C4-2B (cell line): ENCODE measurements around the gene TMEM269.

Experiments
- H3K27ac ChIP-seq: fragments of 450-650 bp; 2 replicates; pipeline ENCODE4 v1.5.1; 2017
- ZFX ChIP-seq: fragments of 450-650 bp; IDR thresholded peaks from 2 replicates; pipeline ENCODE4 v1.6.1; 2017
- TF ChIP-seq, protein P1 (sequence below): fragments of 450-650 bp; conservative IDR thresholded peaks from 2 replicates; pipeline ENCODE4 v1.5.1; 2017; ENCODE audit warnings: mild to moderate bottlenecking

The TMEM269 gene

DNA sequence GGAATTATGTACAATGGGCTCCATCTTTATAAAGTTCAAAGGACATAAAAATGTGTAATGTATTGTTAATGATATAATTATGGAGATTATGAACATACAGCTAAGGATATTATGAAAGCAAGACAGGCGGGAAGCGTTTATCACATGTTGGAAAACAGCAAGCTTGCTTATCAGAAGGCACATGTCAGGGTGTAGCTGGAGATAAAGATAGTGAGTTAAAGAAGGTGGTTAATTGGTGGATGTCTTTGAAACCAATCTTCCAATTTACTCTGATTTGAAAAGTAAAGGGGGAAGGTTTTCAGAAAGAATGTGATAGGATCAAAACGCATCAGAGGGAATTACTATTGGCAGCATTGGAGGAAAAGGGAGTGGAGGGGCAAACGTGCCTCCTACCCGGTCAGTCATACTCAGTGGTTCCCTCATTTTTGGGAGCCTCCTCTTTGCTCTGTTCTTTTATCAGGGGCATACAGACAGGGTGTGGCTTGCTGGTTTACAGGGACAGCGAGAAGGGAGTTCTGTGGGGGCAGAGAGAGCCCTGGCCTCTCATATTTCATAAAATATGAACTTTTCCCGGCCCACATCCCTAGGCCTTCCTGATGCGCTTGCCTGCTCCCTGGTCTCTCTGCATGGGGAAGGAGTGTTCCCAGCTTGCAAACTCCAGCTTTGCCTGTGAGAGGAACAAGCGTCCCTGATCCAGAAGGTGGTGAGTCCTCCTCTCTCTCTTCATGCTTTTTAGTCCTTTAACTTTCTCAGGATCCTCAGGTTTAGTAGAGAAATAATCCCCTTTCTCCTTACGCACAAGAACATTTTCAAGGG, 40.5 kb downstream of the TMEM269 start:
- TF ChIP-seq, protein P1, sequence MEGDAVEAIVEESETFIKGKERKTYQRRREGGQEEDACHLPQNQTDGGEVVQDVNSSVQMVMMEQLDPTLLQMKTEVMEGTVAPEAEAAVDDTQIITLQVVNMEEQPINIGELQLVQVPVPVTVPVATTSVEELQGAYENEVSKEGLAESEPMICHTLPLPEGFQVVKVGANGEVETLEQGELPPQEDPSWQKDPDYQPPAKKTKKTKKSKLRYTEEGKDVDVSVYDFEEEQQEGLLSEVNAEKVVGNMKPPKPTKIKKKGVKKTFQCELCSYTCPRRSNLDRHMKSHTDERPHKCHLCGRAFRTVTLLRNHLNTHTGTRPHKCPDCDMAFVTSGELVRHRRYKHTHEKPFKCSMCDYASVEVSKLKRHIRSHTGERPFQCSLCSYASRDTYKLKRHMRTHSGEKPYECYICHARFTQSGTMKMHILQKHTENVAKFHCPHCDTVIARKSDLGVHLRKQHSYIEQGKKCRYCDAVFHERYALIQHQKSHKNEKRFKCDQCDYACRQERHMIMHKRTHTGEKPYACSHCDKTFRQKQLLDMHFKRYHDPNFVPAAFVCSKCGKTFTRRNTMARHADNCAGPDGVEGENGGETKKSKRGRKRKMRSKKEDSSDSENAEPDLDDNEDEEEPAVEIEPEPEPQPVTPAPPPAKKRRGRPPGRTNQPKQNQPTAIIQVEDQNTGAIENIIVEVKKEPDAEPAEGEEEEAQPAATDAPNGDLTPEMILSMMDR = no peak
- no peak for TF ChIP-seq ZFX
- no peak overlapping the region for H3K27ac ChIP-seq

DNA sequence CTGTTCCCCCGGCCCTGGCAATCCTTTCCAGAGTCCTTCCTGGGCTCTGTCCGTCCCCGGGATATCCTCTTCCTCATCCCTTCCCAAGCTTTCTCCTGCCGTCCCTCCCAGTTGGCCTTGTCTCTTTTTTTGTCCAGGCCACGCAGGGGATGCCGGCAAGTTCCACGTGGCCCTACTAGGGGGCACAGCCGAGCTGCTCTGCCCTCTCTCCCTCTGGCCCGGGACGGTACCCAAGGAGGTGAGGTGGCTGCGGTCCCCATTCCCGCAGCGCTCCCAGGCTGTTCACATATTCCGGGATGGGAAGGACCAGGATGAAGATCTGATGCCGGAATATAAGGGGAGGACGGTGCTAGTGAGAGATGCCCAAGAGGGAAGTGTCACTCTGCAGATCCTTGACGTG, 45.8 kb downstream of the TMEM269 start:
- H3K27ac ChIP-seq = no peak overlapping the region
- TF ChIP-seq, protein P1 = no peak
- TF ChIP-seq ZFX = no peak

DNA sequence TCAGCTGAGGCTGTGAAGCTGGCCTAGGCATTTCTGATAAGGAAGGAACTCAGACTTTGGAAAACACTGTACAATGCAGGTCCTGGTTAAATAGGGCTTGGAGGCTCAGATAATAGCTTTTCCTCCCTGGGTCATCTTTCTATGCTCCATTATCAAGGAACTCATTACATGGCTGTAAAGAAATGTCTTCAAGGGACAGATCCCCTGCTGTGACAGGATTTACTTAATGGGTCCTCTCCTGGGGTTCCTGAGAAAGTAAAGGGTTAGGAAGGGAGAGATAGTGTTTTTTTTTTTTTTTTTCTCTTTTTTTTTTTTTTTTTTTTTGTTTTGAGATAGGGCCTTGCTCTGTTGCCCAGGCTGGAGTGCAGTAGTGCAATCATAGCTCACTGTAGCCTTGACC, 46.5 kb downstream of the TMEM269 start:
- no peak overlapping the region for H3K27ac ChIP-seq
- no peak for TF ChIP-seq ZFX
- TF ChIP-seq, protein P1 = no peak

DNA sequence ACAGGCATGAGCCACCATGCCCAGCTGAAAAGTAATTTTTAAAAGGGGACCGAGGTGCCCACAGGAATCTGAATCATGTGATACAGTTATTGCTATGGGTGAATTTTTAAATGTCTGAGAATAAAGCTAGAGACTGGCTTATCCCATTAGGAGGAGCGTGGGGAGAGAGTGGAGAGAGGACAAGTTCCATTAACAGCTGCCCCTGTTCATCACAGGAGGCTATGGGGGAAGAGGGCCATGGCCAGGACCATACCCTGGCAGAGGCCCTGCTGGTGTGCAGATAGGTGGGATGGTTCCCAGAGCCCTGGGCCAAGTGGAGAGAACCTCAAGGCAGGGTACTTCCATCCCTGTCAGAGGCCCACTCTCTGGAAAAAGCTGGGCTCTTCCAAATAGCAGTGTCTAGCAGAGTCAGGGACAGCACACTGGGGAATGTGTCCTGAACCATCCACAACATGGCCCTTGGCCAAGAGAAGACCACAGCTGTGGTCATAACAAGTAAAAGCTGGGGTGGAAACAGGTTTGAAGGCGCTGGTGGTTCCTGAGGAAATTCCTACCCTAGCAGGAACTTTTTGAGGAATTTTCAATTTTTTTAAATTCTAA, 48.0 kb downstream of the TMEM269 start:
- no peak overlapping the region for H3K27ac ChIP-seq
- no peak for TF ChIP-seq ZFX
- TF ChIP-seq, protein P1 = no peak

DNA sequence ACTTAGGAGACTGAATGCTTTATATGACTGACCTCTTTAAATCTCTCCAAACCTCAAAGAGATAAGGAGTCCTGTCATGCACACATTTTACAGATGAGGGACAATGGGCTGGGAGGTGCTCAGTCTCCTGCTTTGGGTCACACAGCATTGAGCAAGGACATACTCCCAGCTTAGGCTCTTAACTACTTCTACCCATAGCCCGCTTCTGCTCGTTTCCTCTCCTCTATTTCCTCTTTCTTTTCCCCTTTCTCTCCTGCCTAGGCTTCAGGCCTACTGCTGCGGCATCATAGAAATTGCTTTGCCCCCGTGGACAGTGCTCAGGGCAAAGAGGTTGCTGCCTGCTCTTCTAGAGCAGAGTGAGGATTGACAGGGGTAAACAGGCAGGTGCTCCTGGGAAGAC, 49.2 kb downstream of the TMEM269 start:
- TF ChIP-seq, protein P1 = no peak
- TF ChIP-seq ZFX = no peak
- H3K27ac ChIP-seq = no peak overlapping the region

DNA sequence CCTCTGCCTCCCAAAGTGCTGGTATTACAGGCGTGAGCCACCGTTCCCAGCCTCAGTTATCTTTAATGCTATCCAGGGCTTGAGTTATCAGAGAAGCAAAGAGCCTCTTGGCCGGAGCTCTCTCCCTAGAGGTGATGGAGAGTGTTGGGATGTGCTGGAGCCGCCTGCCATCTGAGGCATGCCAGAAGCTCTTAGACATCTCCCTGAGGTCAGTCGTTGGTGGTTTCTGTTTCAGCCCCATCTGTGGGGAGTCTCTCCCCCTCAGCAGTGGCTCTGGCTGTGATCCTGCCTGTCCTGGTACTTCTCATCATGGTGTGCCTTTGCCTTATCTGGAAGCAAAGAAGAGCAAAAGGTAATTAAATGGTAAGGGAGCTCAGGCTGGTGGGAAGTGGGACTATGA, 50.0 kb downstream of the TMEM269 start:
- H3K27ac ChIP-seq = no peak overlapping the region
- TF ChIP-seq, protein P1 = no peak
- no peak for TF ChIP-seq ZFX

DNA sequence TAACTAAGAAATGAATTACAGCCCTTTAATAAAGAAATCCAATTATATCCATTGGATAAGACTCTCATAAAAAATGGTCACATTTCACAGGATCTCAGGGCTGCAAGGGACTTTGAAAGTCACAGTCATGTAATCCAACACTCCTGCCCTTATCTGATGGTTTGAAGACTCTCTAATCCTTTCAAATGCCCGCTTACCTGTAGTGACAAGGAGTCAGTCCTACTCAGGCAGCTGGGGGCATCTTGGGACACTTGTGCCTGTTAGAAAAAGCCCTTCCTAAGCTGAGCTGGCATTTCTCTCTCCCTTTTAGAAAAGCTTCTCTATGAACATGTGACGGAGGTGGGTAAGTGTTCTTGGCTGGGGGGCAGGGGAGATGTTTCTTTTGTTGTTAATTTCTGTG, 50.6 kb downstream of the TMEM269 start:
- no peak overlapping the region for H3K27ac ChIP-seq
- no peak for TF ChIP-seq ZFX
- TF ChIP-seq, protein P1 = no peak
